Colon (tissue), 2 donors: ENCODE results near the gene NAP1L4.

Experiments
- FAIRE-seq: peaks from 2 replicates; lab custom pipeline; 2012; peaks lifted over from hg19 to GRCh38; lab: Jason Lieb, UNC
- donor health status: control.
- donor health status: control.

NAP1L4 gene

GRCh38 chr11:2934611-2935239, 57.4 kb downstream of the NAP1L4 start:
- no peak for FAIRE-seq

GRCh38 chr11:2934021-2934550, 58.0 kb downstream of the NAP1L4 start:
- FAIRE-seq: no peak

- FAIRE-seq: no peak
Observed at GRCh38 chr11:2933375-2934020, 58.6 kb downstream of the NAP1L4 start.

- no peak for FAIRE-seq
Observed at GRCh38 chr11:2932850-2933251, 59.3 kb downstream of the NAP1L4 start.

GRCh38 chr11:2931771-2932738, 60.1 kb downstream of the NAP1L4 start:
- FAIRE-seq: no peak

- FAIRE-seq: no peak
Observed at GRCh38 chr11:2931420-2931746, 60.7 kb downstream of the NAP1L4 start.

- FAIRE-seq: no peak
Observed at GRCh38 chr11:2930704-2931419, 61.3 kb downstream of the NAP1L4 start.

- no peak for FAIRE-seq
Observed at GRCh38 chr11:2929950-2930703, 62.0 kb downstream of the NAP1L4 start.

GRCh38 chr11:2929531-2929949, 62.6 kb downstream of the NAP1L4 start:
- no peak for FAIRE-seq

- no peak for FAIRE-seq
Observed at GRCh38 chr11:2928605-2929530, 63.3 kb downstream of the NAP1L4 start, which contains the start of gene PHLDA2. PHLDA2 (minus strand) TSS chr11:2929420; CDS start chr11:2929364, 56 bp downstream.

GRCh38 chr11:2927851-2928604, 64.1 kb downstream of the NAP1L4 start:
- no peak for FAIRE-seq

- no peak for FAIRE-seq
Observed at GRCh38 chr11:2927121-2927800, 64.9 kb downstream of the NAP1L4 start.

- no peak for FAIRE-seq
Observed at GRCh38 chr11:2926611-2927051, 65.5 kb downstream of the NAP1L4 start.

- no peak for FAIRE-seq
Observed at GRCh38 chr11:2924821-2925675, 67.1 kb downstream of the NAP1L4 start.

- no peak for FAIRE-seq
Observed at GRCh38 chr11:2924381-2924780, 67.7 kb downstream of the NAP1L4 start.

- no peak for FAIRE-seq
Observed at GRCh38 chr11:2923446-2924375, 68.4 kb downstream of the NAP1L4 start.

GRCh38 chr11:2922655-2923054, 69.5 kb downstream of the NAP1L4 start:
- FAIRE-seq: no peak
